BLaER1 (cell line): Measurements from ENCODE around the gene FCGR1A.
A peak's percentile ranks its signal among the peaks of the same experiment; 100 is the strongest.
"Not testable (repeated sequence)": the region's sequence is repeated elsewhere in the genome, so short reads cannot be mapped to it uniquely, and the experiment has no call there.

ENCODE experiments used
- H3K27ac ChIP-seq: shearing (Covaris generic); formaldehyde crosslinking; 2 replicates; pipeline ENCODE4 v1.8.1; 2022
- H3K27me3 ChIP-seq: shearing (Covaris generic); formaldehyde crosslinking; 2 replicates; pipeline ENCODE4 v1.8.1; 2022
- H3K36me3 ChIP-seq: shearing (Covaris generic); formaldehyde crosslinking; 2 replicates; pipeline ENCODE4 v1.8.1; 2022
- H3K4me1 ChIP-seq: shearing (Covaris generic); formaldehyde crosslinking; 2 replicates; pipeline ENCODE4 v1.8.1; 2022
- H3K4me2 ChIP-seq: shearing (Covaris generic); formaldehyde crosslinking; 2 replicates; pipeline ENCODE4 v1.8.1; 2022
- H3K4me3 ChIP-seq: shearing (Covaris generic); formaldehyde crosslinking; 2 replicates; pipeline ENCODE4 v1.8.1; 2022
- H3K9ac ChIP-seq: shearing (Covaris generic); formaldehyde crosslinking; 2 replicates; pipeline ENCODE4 v1.8.1; 2022
- H3K9me3 ChIP-seq: shearing (Covaris generic); formaldehyde crosslinking; 2 replicates; pipeline ENCODE4 v1.8.1; 2022
- H4K20me1 ChIP-seq: shearing (Covaris generic); formaldehyde crosslinking; 2 replicates; pipeline ENCODE4 v1.8.1; 2022

The FCGR1A gene

GRCh38 chr1:149792912-149793515 is 10.5 kb downstream of the FCGR1A start:
- not testable (repeated sequence) for H3K9me3 ChIP-seq, H3K36me3 ChIP-seq, H4K20me1 ChIP-seq, H3K27me3 ChIP-seq, H3K4me1 ChIP-seq
- Histone ChIP-seq H3K9ac (peak overlapping the region; percentile 38; the same call in 1 of the 2 replicates), H3K4me2 (peak overlapping the region; percentile 55), H3K4me3 (peak overlapping the region; percentile 64), H3K27ac (peak overlapping the region; percentile 44; the same call in 1 of the 2 replicates)

- not testable (repeated sequence) for H3K27ac ChIP-seq, H3K27me3 ChIP-seq, H3K4me2 ChIP-seq, H3K4me1 ChIP-seq, H3K9ac ChIP-seq, H3K4me3 ChIP-seq, H3K9me3 ChIP-seq, H4K20me1 ChIP-seq, H3K36me3 ChIP-seq
Measured at GRCh38 chr1:149793885-149794284, 11.4 kb downstream of the FCGR1A start.

- not testable (repeated sequence) for H3K4me3 ChIP-seq, H4K20me1 ChIP-seq, H3K4me2 ChIP-seq, H3K27ac ChIP-seq, H3K9ac ChIP-seq, H3K36me3 ChIP-seq, H3K4me1 ChIP-seq, H3K27me3 ChIP-seq, H3K9me3 ChIP-seq
Measured at GRCh38 chr1:149801628-149802027, 19.1 kb downstream of the FCGR1A start.

- H3K4me2 ChIP-seq, H3K9me3 ChIP-seq, H3K27ac ChIP-seq, H3K9ac ChIP-seq, H3K36me3 ChIP-seq, H3K4me1 ChIP-seq, H4K20me1 ChIP-seq, H3K4me3 ChIP-seq, H3K27me3 ChIP-seq: not testable (repeated sequence)
Measured at GRCh38 chr1:149804417-149805080, 22.1 kb downstream of the FCGR1A start.

- not testable (repeated sequence) for H3K9me3 ChIP-seq, H4K20me1 ChIP-seq, H3K27ac ChIP-seq, H3K27me3 ChIP-seq, H3K9ac ChIP-seq, H3K36me3 ChIP-seq, H3K4me1 ChIP-seq
- H3K4me2 ChIP-seq = peak overlapping the region; percentile 75
- peak overlapping the region; percentile 65 for H3K4me3 ChIP-seq
Measured at GRCh38 chr1:149810697-149811405, 28.4 kb downstream of the FCGR1A start.

GRCh38 chr1:149811514-149811889 is 29.0 kb downstream of the FCGR1A start:
- Histone ChIP-seq H3K4me2 (peak overlapping the region; percentile 75), H3K9ac (peak overlapping the region; percentile 73), H3K4me3 (peak overlapping the region; percentile 65)
- not testable (repeated sequence) for H3K9me3 ChIP-seq, H3K4me1 ChIP-seq, H4K20me1 ChIP-seq, H3K27ac ChIP-seq, H3K36me3 ChIP-seq, H3K27me3 ChIP-seq

GRCh38 chr1:149811890-149812829 is 29.7 kb downstream of the FCGR1A start:
- not testable (repeated sequence) for H3K27me3 ChIP-seq, H3K36me3 ChIP-seq, H3K4me1 ChIP-seq, H3K9me3 ChIP-seq, H4K20me1 ChIP-seq
- H3K9ac ChIP-seq = peak overlapping the region; percentile 78; the same call in 1 of the 2 replicates
- H3K4me2 ChIP-seq = peak overlapping the region; percentile 75
- peak overlapping the region; percentile 65 for H3K4me3 ChIP-seq
- peak overlapping the region; percentile 71 for H3K27ac ChIP-seq

- Histone ChIP-seq H3K4me3 (peak overlapping the region; percentile 65), H3K27ac (peak overlapping the region; percentile 71), H3K4me2 (peak overlapping the region; percentile 59), H3K9ac (peak overlapping the region; percentile 78; the same call in 1 of the 2 replicates)
- H3K27me3 ChIP-seq, H3K9me3 ChIP-seq, H3K36me3 ChIP-seq, H4K20me1 ChIP-seq, H3K4me1 ChIP-seq: not testable (repeated sequence)
Measured at GRCh38 chr1:149812893-149813801, 30.7 kb downstream of the FCGR1A start.

- H3K4me3 ChIP-seq, H3K4me1 ChIP-seq, H3K27ac ChIP-seq, H4K20me1 ChIP-seq, H3K36me3 ChIP-seq, H3K9ac ChIP-seq, H3K9me3 ChIP-seq, H3K27me3 ChIP-seq, H3K4me2 ChIP-seq: not testable (repeated sequence)
Measured at GRCh38 chr1:149820387-149820786, 37.9 kb downstream of the FCGR1A start.

GRCh38 chr1:149826555-149826954 is 44.1 kb downstream of the FCGR1A start:
- not testable (repeated sequence) for H3K4me2 ChIP-seq, H4K20me1 ChIP-seq

GRCh38 chr1:149831764-149832315 is 49.3 kb downstream of the FCGR1A start:
- not testable (repeated sequence) for H3K36me3 ChIP-seq, H3K4me1 ChIP-seq, H3K27me3 ChIP-seq, H4K20me1 ChIP-seq, H3K27ac ChIP-seq, H3K4me3 ChIP-seq, H3K9ac ChIP-seq, H3K9me3 ChIP-seq, H3K4me2 ChIP-seq

More at GRCh38 chr1:149826555-149826954, 44.1 kb downstream of the FCGR1A start:
- not testable (repeated sequence) for H3K9ac ChIP-seq, H3K4me1 ChIP-seq, H3K4me3 ChIP-seq, H3K36me3 ChIP-seq, H3K27ac ChIP-seq, H3K27me3 ChIP-seq, H3K9me3 ChIP-seq

- not testable (repeated sequence) for H3K27me3 ChIP-seq
Measured at GRCh38 chr1:149832316-149833126, 50.0 kb downstream of the FCGR1A start.

More at GRCh38 chr1:149832316-149833126, 50.0 kb downstream of the FCGR1A start:
- H3K4me1 ChIP-seq, H3K4me3 ChIP-seq, H3K27ac ChIP-seq, H3K36me3 ChIP-seq, H3K9ac ChIP-seq, H3K9me3 ChIP-seq, H4K20me1 ChIP-seq, H3K4me2 ChIP-seq: not testable (repeated sequence)
